ENCODE data around the gene GABRB3. TPM values are rescaled to one million over a fixed set of nuclear protein-coding genes. Genes with fewer than 3 reads are reported as not detected.
A peak's percentile ranks its signal among the peaks of the same experiment; 100 is the strongest.

The GABRB3 gene
- total RNA-seq, 1 experiment from 2014 or later = 1.3 TPM

- no peak for DNase-seq (ENCODE audit: extremely low read depth, low read depth)
These were observed 138.5 kb downstream of the GABRB3 start for GRCh38 chr15:26634319-26634718.

- no peak for DNase-seq (ENCODE audit: extremely low read depth, low read depth)
These were observed 140.4 kb downstream of the GABRB3 start for GRCh38 chr15:26632500-26632899.

GRCh38 chr15:26631894-26632293, 141.0 kb downstream of the GABRB3 start:
- DNase-seq (ENCODE audit: extremely low read depth, low read depth) = no peak

- no peak for DNase-seq (ENCODE audit: extremely low read depth, low read depth)
These were observed 142.0 kb downstream of the GABRB3 start for GRCh38 chr15:26630857-26631256.

GRCh38 chr15:26628879-26629529, 143.9 kb downstream of the GABRB3 start:
- peak; percentile 7 for DNase-seq (ENCODE audit: extremely low read depth, low read depth)

GRCh38 chr15:26628071-26628470, 144.8 kb downstream of the GABRB3 start:
- DNase-seq (ENCODE audit: extremely low read depth, low read depth) = no peak

DNA sequence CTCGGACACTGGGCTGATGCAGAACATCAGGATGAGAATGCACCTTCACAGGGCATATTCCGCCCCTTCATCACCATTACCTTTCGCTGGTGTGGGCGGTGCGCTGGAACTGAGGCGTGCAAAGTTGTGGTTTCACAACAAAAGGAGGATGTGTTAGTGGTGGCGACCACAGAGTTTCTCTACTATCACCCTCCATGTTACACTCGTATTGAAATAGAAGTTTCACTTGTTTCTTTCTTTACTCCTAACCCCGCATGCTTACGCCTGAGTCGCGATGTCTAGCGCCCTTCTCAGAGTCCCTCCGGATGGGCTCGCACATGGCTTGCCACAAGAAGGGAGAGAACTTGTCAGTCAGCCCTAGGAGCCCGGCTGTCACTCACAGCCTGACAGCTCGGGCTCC, 148.7 kb downstream of the GABRB3 start:
- DNase-seq (ENCODE audit: extremely low read depth, low read depth) = no peak

- no peak for DNase-seq (ENCODE audit: extremely low read depth, low read depth)
These were observed 149.8 kb downstream of the GABRB3 start for GRCh38 chr15:26623071-26623470.

DNA sequence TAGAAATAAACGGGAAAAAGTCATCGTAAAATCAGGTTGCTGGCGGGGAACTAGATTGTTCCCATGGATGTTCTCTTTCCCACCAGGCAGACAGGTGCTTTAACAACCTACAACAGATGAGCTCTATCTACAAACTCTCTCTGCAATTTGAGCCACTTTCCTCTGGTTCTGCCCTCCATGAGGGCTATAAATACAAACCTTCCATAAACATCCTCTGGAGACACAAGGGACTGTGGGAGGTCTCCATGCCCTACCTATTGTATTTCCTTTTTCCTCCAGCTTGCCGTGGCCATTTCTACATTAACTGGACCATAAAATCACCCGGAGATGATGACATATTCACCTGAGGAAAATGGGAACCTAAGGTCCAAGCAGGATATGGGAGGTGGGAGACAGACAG, 151.1 kb downstream of the GABRB3 start:
- no peak for DNase-seq (ENCODE audit: extremely low read depth, low read depth)

GRCh38 chr15:26620528-26621458, 152.1 kb downstream of the GABRB3 start:
- DNase-seq (ENCODE audit: extremely low read depth, low read depth) = no peak

DNA sequence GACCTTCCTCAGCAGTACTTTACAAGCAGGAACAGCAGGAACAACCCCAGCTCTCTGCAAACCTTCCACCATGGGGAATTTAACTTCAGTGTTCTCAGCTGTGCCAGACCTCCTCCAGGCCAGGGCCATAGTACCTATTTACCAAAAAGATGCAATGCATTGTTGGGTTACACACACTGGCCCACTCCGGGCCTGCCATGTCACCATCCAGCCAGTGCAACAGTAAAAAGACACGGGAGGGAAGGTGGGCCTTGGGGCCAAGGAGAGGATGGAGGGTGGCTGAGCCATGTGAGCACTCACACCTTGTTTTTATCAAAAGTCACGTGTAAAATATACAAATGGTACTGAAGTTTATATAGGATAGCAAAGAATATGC, 157.0 kb downstream of the GABRB3 start:
- DNase-seq (ENCODE audit: extremely low read depth, low read depth) = no peak

- no peak for DNase-seq (ENCODE audit: extremely low read depth, low read depth)
These were observed 157.5 kb downstream of the GABRB3 start for GRCh38 chr15:26615188-26615926.

DNA sequence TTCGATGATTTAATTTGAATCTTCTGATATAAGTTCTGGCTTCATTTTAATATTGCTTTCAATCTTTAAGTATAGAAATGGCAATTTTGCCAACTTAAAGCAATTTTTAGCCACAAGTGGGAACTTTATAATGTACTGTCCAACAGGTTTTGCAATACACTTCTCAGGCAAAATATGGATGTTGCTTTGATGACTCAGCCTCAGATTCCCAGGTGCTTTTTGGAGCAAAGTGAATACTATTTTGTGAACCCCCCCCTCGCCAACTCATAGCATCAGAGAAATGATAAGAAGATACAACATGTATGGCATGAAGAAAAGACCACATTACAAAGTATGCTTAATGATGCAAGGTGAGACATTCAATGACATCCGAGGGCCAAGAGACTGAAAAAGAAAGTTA, 158.1 kb downstream of the GABRB3 start:
- no peak for DNase-seq (ENCODE audit: extremely low read depth, low read depth)

- no peak for DNase-seq (ENCODE audit: extremely low read depth, low read depth)
These were observed 174.2 kb downstream of the GABRB3 start for GRCh38 chr15:26598704-26599103.

GRCh38 chr15:26595611-26596010, 177.3 kb downstream of the GABRB3 start:
- no peak for DNase-seq (ENCODE audit: extremely low read depth, low read depth)

DNA sequence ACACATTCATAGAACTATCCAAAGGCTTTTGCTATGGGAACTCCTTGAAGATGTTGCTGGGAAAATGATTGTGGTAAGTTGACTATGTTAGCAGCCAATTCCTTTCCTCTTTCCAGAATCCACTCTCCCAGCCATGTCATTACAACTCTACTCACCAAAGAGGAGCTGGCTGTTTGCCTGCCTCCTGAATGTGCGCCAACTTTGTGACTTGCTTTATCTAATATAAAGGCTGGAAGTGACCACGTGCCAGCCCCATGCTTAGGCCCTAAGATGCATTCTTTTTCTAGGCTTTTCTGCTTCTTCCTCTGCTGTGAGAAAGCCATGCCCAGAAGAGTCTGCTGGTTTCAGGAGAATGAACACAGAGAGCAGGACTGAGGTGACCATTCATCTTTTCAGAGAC, 182.2 kb downstream of the GABRB3 start:
- no peak for DNase-seq (ENCODE audit: extremely low read depth, low read depth)

- DNase-seq (ENCODE audit: extremely low read depth, low read depth) = no peak
These were observed 190.0 kb downstream of the GABRB3 start for GRCh38 chr15:26582840-26583239.

DNA sequence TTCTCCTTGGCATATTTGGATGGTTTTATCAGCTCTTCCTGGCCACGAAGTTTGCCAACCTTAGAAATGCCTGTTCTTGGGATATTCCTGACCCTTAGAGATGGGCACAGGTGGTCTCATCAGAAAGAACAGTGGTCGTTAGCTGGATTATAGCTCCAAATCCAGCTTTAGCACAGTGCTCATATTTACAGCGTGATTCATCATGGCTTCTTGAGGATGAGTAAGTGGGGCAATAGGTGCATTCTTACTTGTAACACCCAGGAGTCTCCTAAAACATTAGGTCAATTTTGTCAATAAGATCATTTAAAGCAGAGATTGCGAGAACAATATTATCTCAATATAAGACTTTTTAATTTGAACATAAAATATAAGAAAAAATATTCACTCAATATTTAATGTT, 191.9 kb downstream of the GABRB3 start:
- DNase-seq (ENCODE audit: extremely low read depth, low read depth) = no peak

DNA sequence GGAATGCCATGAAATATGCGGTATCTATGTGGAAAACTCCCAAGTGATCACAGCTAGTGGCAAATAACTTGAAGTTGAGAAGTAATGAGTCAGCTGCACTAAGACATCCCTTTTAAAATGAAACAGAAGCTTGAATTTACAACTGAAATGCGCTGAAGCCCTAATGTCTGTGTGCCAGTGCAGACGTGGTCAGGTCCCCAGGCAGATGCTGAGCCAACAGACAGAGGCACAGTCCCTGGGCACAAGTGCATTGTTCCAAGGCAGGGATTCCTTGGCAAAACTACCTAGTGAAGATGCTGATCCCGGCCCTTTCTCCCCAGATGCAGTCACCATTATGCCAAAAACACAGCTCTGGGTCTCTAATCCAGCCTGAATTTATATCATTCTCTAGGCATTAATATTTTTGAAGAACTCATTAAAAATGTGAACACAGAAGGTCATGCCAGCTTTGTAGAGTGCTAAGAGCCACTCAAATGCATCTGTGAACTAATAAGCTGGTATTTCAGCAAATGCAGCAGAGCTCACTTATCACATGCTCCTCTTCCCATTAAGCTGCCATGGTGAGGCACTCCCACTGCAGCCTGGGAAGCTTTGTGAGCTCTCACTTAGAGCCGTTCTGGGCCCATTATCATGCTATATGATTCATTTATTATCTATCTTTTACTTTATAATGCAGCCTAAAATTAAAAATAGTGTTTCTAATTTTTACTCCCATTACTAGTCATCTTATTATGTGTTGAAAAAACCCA, 200.1 kb downstream of the GABRB3 start:
- no peak for DNase-seq (ENCODE audit: extremely low read depth, low read depth)

DNA sequence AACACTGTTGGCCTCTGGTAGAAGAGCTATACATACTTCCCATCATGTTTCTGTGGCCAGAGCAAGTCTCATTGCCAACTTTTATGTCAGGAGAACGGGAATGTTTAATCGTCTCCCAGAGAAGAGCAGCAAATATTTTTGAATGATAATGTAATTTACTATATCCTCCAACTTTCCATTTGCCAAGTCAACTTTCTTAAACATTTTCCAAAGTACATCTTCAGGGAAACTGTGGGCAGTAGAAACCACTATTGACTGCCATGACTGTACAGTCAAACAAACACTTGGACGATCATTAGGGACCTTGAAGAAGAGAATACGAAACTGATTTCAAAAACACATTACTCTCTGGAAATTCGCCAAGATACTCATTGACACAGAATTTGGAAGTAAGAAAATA, 201.5 kb downstream of the GABRB3 start:
- DNase-seq (ENCODE audit: extremely low read depth, low read depth) = no peak

- DNase-seq (ENCODE audit: extremely low read depth, low read depth) = no peak
These were observed 207.3 kb downstream of the GABRB3 start for GRCh38 chr15:26565542-26565941.
